NCI-H460 (cell line): Measurements from ENCODE around the gene FOXN3. TPM values are rescaled to one million over a fixed set of nuclear protein-coding genes. Genes with fewer than 3 reads are reported as not detected.

ENCODE experiments used
- DNase-seq: peaks from one replicate; pipeline ENCODE4 v3.0.0-alpha.2; 2016; ENCODE audit warnings: low read depth; ENCODE audit errors: extremely low read depth
- total RNA-seq: library from RNA; depleted of rRNA; stranded (reverse); fragments of >200 nt; shearing (Covaris generic); gene quantifications from 2 replicates; pipeline ENCODE4 v1.2.3, GENCODE V29; 2014

Gene FOXN3
- total RNA-seq, 1 experiment from 2014 or later, result 7.9 TPM

DNA sequence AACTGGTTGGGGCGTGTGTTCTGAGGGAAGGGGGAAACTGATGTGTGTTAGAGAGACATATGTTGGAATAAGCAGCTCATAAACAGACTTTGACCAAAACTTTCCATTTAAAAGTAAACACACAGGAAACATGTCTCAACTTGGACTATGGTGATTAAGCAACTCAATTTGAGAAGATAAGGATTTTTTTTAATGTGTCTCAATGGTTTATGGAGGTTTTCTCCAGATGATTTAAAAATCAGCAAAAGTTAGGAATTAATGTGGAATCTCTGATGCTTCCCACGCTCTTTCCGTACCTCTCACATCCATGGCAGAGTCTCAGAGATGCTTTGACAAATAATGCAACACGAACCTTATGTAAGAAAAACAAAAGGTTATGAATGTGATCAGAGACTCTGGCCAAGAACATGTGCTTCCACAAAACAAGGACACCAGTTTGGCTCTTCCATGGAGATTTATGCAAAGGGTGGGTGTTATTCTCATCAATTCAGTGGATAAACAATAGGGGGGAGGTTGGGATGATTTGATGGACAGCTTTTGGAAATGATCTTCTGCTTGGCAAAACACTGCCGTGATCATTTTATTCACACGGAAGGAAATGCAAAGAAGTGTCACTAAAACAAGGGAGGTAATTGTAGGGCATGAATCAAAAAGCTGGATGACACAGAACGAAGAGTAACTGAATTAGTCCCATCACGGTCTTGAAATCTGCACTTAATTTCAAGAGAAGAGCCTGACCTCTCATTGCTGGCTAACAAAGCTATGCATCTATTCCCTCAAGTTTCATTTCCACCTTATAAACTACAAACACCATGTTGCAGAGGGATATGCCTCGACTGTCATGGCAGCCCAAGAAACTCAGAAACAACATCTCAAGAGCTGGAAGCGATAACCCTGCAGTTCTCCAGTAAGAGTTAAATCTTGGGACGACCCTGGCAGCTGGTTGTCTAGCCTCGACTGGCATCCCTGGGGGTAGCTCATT lies 76.5 kb downstream of the FOXN3 start:
- DNase-seq, result no peak

DNA sequence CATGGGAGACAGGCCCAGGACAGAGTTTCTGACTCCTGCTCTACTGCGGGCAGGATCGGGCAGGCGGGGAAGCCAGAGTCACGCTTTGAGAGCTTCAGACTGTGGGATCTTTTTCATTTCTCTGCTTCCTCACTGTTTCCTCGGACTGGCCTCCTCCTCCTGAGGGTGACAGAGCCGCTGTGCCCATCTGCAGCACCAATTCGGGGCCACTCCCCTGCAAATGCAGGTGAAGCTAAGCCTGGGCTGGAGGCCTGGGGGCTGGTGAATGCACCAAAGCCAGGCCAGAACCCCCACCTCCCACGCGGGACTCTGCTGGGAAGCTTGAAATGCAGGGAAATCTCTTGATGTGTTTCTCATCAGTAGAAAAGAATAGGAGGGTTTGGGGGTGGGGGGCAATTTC lies 77.5 kb downstream of the FOXN3 start:
- DNase-seq, result no peak

DNA sequence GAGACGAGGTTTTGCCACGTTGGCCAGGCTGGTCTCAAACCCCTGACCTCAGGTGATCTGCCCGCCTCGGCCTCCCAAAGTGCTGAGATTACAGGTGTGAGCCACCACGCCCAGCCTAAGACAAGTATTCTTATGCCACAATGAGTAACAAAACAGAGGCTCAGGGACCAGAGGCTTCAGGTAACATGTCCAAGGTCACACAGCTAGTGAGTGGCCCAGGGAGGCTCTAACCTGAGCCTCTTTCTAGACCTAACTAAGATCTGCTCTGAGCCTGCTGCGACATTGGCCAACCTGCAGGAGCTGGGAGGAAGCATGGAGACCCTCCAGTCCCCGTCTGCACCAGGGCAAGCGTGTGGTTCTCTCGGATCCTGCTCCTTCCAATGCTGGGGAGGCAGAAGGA lies 77.9 kb downstream of the FOXN3 start:
- DNase-seq, result no peak

DNA sequence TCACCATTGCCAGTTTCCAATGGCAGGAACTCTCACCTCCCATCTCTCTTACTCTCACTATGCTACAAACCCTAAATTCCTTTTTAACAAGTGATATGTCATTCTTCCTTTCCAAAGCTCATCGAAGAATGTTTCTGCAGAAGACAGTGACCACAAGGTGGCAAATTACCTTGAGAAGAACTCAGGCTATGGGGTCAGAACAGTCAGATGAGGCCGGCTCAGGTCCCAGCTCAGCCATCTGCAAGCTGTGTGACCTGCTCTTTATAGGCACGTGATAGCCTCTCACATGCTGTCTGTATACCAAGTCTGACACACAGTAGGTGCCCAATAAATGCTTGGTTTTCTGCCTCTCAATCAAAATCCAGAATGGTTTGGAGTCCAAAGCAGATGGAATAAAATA lies 80.7 kb downstream of the FOXN3 start:
- DNase-seq, result no peak

DNA sequence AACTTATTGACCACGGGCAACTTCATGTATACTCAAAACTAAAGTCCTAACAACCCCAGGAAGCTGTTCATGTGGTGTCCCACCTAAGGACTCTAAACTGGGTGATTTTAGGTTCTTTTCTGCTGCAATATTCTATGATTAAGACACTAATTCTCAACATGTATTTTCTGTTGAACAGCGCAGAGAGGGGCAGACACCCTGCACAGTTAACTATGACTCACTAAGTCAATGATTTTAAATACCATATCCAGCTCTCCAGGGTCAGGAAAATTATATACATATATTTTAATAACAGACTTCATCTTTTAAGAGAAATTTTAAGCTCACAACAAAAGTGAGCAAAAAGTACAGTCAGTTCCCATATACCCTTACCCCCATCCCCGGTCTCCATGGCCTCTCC lies 85.0 kb downstream of the FOXN3 start:
- no peak for DNase-seq

DNA sequence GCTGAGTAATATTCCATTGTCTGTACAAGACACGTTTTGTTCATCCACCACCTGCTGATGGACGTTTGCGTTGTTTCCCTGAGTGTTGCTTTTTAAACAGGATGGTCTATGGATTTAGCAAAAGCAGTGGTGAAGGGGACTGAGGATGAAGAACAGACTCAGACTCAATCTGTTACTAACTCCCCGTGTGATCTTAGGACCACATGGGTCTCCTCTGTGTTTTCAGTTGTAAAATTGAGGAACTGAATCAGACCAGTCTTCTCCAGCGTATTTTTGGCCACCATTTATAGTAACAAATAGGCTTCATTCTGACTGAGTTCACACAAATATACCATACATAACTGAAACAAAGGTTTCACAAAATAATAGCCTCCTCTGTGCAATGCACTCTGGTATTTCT lies 85.6 kb downstream of the FOXN3 start:
- no peak for DNase-seq

DNA sequence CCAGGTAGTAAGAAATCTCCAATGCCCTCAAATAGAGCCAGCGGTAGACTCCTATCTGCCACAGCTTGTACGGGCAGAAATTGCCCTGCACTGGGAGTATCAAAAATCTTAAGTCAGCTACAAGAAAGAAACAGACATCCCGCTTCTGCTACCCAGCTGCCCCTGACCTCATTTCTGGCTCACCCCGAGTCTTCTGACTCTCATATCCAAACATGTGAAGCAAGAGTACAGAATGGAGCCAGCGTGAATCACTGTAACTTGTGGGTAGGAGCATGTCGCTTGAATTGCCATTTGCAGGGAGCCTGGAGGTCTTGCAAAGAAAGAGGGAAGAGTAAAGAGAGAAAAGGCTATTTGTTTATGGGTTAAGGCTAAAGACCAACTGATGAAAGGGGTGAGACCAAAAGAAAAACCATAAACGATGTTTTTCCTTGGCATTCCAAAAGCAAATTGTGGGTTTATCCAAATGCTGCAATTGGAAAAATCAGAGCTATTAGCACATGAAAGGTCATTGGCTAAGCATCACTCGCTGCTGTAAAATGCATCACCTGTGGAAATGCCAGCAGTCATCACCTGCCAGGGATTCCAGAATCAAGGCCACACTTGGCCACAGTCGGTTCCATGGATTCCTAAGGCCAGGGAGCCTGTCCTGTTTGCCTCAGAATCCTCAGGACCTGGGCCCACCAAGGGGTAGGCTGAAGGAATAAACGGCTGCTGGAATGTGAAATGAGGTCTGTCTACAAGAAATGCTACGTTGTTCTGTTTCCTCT lies 86.6 kb downstream of the FOXN3 start:
- no peak for DNase-seq

DNA sequence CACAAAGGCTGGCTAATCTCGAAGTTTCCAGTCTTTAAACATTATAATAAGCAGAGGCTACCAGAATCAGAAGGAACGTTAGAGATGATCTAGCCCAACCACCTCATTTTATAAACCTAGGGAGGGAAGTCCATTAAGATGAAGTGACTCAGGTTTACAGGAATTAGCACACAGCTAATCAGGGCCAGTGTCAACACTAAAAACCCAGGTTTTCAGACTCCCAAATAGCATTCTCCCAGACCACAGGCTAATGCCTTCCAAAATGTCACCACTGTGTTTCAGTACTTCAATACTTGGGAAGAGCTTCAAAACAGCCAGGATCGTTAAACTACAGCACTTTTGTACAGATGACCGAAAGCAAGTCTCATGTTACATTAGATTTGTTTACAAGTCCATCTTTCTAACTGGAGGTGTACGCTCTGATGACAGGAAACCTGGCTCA lies 89.2 kb downstream of the FOXN3 start:
- no peak for DNase-seq

DNA sequence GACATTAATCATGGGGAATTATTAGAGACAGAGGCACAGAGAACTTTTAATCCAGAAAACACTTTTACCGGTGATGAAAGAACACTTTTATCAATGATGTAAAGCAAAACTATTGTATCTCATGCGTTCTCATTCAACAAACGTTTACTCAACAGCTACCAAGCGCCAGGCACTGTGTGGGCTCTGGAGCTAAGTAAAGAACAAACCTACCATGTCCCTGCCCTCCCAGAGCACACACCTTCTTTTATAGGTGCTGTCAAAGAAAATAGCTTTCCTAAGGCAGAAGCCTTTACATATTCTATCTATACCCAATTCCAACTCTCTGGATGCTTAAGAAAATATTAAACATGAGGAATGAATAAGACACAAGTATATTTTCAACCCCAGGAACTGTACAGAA lies 91.1 kb downstream of the FOXN3 start:
- no peak for DNase-seq

DNA sequence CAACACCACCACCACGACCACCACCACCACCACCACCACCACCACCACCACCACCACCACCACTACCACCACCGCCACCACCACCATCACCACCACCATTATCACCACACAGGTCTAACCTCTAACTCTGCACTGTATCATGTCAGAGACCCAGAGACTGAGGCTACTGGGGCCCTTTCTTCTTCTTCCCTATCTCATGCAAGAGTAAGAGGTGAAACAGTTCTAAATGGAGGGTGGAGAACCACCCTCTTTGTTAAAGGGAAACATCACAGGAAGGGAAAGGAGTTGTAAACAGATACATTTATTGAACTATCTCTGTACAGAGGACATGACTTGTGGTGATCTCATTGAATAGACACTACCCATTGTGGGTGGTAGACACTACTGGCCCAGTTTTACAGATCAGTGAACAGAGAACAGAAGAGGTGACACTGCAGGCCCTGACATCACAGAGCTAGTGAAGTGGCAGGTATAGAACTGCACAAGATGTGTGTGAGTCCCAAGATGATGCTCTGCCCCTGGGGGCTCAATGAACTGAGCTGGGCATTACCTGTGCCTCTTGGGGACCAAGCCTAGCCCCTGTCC lies 91.6 kb downstream of the FOXN3 start:
- no peak for DNase-seq

DNA sequence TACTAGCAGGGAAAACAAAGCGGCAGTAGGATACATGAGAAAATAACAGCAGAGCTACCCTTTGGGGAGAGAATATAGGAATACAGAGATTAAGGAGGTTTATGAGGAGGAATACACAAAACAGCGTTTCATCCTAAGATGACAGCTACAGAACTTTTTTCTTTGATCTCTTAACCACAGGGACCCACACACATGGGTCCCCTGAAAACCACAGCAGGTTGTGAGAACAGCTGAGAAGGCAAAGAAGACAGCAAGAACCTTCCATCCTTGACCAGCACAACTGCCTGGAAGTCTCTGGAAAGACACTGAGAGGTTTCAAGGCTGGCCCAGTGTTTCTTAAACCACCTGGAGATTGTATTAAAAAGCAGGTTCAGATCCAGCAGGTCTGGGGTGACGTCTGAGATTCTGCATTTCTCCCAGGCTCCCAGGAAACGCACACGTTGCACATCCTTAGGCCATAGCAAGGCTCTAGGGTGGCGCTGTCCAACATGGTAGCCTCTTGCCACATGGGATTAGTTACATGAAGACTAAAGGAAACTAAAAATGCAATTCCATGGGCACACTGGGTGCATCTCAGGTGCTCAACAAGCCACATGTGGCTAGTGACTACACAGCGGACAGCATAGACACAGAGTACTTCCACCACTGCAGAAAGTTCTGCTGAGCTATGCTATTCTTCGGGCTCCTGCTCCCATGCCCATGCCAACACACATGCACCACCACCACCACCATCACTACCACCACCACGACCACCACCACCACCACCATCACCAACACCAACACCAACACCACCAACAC lies 92.3 kb downstream of the FOXN3 start:
- no peak for DNase-seq

DNA sequence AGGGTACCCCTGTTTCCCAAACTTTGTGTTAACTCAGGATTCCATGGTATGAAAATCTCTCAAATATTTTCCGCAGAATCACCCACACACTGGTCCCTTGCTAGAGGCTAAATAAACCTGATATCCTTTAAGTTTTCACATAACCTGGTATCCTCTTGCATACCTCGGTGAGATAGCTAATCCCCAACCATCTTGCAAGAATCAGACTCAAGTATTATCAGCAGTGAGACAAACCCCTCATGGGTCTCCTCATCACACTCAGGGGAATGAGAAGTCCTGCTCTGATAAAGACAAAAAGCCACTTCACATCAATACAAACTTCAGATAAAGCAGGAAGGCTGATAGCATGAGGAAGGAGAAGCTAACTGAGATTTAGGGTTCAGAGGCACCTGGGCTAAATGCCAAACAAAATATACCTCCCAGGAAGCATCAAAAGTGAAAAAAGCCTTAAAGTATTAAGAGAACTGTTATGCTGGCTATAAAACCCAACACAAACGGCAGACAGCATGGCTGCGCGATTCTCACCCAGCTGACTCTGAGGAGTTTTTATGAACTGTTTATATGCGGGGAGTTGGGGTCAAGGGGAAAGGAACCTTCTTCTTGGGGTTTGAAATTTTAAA lies 96.5 kb downstream of the FOXN3 start:
- no peak for DNase-seq

DNA sequence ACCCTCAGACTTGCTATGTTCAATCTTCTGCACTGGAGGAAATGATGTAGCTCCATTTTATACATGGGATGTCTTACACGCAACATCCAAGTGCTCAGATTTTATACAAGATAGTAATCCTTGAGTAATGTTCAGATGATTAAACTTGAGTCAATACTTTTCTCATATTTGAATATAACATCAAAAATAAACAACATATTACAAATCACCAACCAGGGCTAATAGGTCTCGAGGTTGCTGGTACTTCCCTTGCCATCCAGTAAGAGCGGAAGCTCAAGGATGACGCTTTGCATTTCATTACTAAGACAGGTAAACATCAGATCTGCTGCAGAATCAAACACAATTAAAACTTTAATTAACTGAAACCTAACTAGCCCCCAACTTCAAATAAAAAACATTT lies 97.3 kb downstream of the FOXN3 start:
- no peak for DNase-seq

DNA sequence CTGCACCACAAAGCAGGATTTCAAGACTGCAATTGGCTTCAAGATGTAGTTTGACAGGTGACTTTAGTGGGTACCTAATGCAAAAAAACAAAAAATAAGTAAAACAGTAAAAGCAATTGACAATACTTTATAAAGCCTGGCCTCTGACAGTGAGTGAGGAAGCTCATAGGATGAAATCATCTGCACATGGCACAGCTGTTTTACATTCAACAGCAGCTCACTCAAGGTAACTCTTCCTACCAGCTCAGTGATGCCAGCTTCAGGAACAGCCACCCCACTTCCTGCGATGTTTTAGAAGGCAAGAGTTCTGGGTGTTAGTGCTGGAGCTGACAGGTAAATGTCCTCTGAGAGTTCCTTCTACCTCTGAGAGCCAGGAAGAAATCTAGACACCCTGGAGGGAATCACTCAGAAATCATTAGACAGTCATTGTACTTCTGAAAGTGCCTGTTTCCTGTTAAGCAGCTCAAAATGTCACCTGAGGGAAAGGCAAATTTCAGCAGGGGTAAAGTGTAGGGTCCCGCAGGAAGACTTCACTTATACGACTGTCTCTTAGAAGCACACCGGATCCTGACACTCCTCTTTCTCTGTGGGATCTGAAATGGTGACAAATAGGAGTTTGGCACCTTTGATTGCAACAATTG lies 99.9 kb downstream of the FOXN3 start:
- no peak for DNase-seq

DNA sequence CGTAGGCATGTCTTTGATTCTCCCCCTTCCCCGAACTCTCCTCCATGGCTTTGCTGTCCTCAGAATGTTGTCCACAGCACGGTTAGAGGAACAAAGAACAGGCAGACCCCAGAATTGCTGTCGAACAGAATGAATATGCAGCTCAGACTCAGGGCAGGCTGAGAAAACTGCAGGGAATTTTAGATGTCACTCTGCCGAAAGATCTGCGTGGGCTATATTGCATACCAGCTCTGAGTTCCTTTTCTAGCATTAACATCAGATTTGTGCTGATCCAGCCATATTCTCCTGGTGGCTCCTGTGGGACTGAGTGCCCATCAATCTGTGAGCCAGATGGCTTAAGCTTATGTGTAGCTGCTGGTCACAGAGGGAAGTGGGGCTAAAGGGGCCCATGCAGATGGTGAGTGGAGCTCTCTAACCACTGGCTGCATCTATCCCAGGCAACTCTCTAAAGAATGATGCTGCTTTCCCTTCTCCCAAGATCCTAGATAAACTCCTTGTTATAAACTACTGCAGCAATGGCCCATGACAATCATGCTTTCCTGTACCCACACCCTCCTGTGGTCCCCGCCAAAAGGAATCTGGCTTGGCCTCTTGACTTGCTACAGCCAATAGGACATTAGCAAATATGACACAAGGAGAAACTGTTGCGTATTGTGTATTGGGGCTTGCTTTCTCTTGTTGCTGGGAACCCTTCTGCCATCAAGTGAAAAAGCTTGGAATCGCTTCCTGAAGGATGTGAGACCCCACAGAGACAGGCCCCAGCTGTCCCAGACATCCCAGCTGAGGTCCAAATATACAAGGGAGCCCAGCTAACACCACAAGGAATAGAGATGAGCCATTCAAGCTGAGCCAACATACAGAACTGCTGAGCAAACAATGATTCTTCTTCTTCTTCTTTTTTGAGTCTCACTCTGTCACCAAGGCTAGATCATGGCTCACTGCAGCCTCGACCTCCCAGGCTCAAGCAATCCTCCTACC lies 101.3 kb downstream of the FOXN3 start:
- no peak for DNase-seq

DNA sequence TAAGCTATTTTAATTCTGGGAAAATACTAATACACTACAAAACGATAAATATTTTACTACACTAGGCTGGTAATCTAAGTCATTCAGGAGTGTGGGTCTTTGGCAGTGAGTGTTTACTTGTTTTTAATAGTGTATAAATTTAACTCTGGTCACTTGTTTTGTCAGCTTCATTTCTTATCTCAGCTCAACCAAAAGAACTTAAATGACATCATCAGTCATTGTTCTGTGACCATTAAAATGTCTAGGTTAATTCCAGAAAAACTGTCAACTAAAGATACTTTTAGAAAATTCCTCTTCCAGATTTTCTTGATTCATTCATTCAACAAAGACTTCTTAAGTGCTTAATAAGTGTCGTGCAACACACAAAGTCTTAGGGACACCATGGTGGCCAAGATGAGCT lies 102.8 kb downstream of the FOXN3 start:
- no peak for DNase-seq

DNA sequence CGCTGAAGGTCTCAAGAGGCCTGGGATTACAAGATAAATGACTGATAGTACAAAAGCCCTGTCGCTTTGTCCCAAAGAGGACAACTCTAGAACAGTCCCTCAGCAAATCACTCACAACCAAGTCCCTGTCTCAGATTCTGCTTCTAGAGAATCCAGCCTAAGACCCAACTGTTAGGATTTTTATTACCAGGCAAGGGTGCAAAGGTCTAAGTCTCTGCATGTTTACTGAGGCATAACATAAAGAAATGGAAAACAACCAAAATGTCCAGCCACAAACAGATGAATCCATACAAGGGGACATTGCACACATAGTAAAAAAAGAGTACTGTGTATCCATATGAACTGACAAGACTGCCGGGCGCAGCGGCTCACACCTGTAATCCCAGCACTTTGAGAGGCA lies 104.1 kb downstream of the FOXN3 start:
- DNase-seq, result no peak

DNA sequence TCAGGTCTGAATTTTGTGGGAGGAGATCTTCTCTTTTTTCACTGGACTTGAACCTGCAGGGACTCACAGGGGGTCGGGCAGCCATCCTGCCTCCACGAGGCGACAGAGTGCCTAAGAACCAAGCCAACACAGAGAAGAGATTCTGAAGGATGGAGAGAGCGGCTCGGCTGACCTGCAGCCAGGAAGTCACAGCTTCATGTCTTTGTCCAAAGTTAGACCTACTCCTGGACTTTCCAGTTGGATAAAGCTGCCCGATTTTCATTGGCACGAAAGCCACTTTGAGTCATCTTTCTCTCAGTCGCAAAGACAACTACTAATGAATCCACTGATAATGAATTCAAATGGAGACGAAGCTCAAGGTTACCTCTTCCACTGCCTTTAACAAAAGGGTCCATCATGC lies 106.8 kb downstream of the FOXN3 start:
- no peak for DNase-seq
